Glutamatergic neuron (in vitro differentiated cells): ENCODE results near the gene NR4A3. TPM values are rescaled to one million over a fixed set of nuclear protein-coding genes. Genes with fewer than 3 reads are reported as not detected.
A peak's percentile ranks its signal among the peaks of the same experiment; 100 is the strongest.

Experiments used
- DNase-seq: peaks from one replicate; pipeline ENCODE4 v3.0.0; 2022
- H3K27ac Mint-ChIP-seq: one replicate; pipeline ENCODE4 v1.8.0; 2020; ENCODE audit warnings: mild to moderate bottlenecking, mixed read lengths, inconsistent platforms; ENCODE audit not compliant: unreplicated experiment
- H3K27me3 Mint-ChIP-seq: one replicate; pipeline ENCODE4 v1.8.0; 2020; ENCODE audit warnings: mild to moderate bottlenecking, moderate library complexity, mixed read lengths, inconsistent platforms; ENCODE audit not compliant: unreplicated experiment
- H3K36me3 Mint-ChIP-seq: one replicate; pipeline ENCODE4 v1.8.0; 2020; ENCODE audit warnings: mild to moderate bottlenecking, mixed read lengths, inconsistent platforms; ENCODE audit not compliant: unreplicated experiment
- H3K4me1 Mint-ChIP-seq: one replicate; pipeline ENCODE4 v1.8.0; 2020; ENCODE audit warnings: mild to moderate bottlenecking, low read depth, mixed read lengths, inconsistent platforms; ENCODE audit not compliant: unreplicated experiment
- H3K4me3 Mint-ChIP-seq: one replicate; pipeline ENCODE4 v1.8.0; 2020; ENCODE audit warnings: mild to moderate bottlenecking, mixed read lengths, inconsistent platforms; ENCODE audit not compliant: unreplicated experiment
- H3K9me3 Mint-ChIP-seq: one replicate; pipeline ENCODE4 v1.8.0; 2020; ENCODE audit warnings: mild to moderate bottlenecking, moderate library complexity, mixed read lengths, inconsistent platforms; ENCODE audit not compliant: unreplicated experiment
- total RNA-seq: library from RNA; stranded (reverse); fragmentation: NEBNext Ultra II Directional; extraction: Animal tissue kit (Norgen Biotek cat#: 25700); gene quantifications from one replicate; pipeline ENCODE4 v1.2.1, GENCODE V29; 2021; ENCODE audit not compliant: unreplicated experiment
- TF ChIP-seq, protein P1 (sequence below): fragments of 200-600 bp; sonication (generic); IDR thresholded peaks from one replicate; pipeline ENCODE4 v1.5.0; 2021; ENCODE audit not compliant: partially characterized antibody, unreplicated experiment

The NR4A3 gene
- total RNA-seq, 1 donor from 2014 or later, result 4.1 TPM

DNA sequence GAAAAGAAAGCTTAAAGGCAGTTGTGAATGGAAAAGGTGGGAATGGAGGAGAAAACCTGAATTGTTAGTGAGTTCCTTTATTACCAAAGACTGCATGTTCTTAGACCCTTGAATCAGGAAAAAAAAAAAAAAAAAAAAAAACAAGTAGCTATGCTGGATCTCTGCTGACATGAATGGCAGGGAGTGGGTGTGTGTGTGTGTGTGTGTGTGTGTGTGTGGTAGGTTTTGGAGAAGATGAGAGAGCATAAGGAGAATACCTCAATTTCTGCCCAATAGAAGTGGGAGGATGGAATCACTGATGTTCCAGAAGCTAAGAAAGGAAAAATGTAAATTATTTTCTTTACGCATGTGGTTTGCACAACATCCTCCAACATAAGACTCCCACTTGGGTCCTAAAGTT lies 25.5 kb upstream of the NR4A3 start:
- Mint-ChIP-seq H3K27me3 (no peaks in the 10 kb centered on the region), H3K36me3 (no peaks in the 10 kb centered on the region), H3K4me3 (no peak overlapping the region), H3K4me1 (no peaks in the 10 kb centered on the region), H3K9me3 (no peaks in the 10 kb centered on the region), H3K27ac (no peak overlapping the region)
- DNase-seq, result no peak
- TF ChIP-seq, protein P1, sequence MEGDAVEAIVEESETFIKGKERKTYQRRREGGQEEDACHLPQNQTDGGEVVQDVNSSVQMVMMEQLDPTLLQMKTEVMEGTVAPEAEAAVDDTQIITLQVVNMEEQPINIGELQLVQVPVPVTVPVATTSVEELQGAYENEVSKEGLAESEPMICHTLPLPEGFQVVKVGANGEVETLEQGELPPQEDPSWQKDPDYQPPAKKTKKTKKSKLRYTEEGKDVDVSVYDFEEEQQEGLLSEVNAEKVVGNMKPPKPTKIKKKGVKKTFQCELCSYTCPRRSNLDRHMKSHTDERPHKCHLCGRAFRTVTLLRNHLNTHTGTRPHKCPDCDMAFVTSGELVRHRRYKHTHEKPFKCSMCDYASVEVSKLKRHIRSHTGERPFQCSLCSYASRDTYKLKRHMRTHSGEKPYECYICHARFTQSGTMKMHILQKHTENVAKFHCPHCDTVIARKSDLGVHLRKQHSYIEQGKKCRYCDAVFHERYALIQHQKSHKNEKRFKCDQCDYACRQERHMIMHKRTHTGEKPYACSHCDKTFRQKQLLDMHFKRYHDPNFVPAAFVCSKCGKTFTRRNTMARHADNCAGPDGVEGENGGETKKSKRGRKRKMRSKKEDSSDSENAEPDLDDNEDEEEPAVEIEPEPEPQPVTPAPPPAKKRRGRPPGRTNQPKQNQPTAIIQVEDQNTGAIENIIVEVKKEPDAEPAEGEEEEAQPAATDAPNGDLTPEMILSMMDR, result no peak

- no peaks in the 10 kb centered on the region for H3K4me1 Mint-ChIP-seq
- no peaks in the 10 kb centered on the region for H3K36me3 Mint-ChIP-seq
- TF ChIP-seq, protein P1, result no peak
- no peaks in the 10 kb centered on the region for H3K27me3 Mint-ChIP-seq
- H3K9me3 Mint-ChIP-seq, result no peaks in the 10 kb centered on the region
- no peak for DNase-seq
- no peak overlapping the region for H3K27ac Mint-ChIP-seq
- no peak overlapping the region for H3K4me3 Mint-ChIP-seq
Observed at GRCh38 chr9:99801775-99802174, 19.9 kb upstream of the NR4A3 start.

DNA sequence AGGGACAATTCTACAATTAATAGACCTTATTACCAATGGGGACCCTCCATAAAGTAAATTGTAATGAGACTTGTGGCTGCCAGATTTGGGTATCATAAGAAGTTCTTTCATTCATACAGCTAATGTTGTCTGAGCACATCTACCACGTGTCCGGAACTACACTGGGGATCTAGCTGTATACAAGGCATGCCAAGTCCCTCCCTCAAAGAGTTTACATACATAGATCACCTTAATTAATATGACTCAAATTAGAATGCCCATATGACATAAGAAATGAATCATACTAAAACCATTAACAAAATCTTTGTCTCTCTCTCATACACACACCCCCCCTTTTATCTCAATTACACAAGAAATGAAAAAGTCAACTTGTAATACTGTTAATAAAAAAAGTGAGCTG lies 18.0 kb upstream of the NR4A3 start:
- H3K27ac Mint-ChIP-seq, result no peak overlapping the region
- peaks cover 8% of the 10 kb centered on the region for H3K4me1 Mint-ChIP-seq
- no peaks in the 10 kb centered on the region for H3K9me3 Mint-ChIP-seq
- H3K36me3 Mint-ChIP-seq, result no peaks in the 10 kb centered on the region
- H3K27me3 Mint-ChIP-seq, result peaks cover 2% of the 10 kb centered on the region
- H3K4me3 Mint-ChIP-seq, result no peak overlapping the region
- TF ChIP-seq, protein P1, result no peak
- no peak for DNase-seq

DNA sequence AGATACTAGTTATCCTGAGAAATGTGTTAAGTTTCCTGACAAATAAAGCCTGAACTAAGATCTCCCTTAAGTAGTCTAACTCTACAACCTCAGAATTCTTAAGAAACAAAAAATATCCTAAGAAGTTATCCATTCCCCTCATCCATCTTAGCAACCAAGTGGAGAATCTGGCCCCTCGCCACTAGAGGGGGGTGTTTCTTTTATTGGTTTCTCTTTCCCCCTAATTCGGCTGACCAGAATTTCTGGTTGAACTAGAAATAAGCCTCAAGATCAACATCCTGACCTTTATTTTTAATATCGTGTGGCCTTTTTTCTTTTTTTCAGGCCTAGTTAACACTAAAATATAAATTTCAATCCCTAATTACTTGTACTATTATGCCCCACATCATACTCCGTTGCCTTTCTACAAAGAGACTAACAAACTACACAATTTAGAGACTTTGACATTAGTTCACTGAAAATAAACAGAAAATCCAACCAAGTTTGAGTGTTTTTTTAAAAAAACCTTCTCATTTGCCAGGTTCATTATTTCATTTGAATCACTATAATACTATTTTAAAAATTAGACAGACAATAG lies 14.3 kb upstream of the NR4A3 start:
- DNase-seq, result peak; percentile 64
- Mint-ChIP-seq H3K27me3 (peaks cover 2% of the 10 kb centered on the region), H3K36me3 (no peaks in the 10 kb centered on the region), H3K4me1 (peaks cover 12% of the 10 kb centered on the region), H3K4me3 (no peak overlapping the region), H3K27ac (no peak overlapping the region), H3K9me3 (no peaks in the 10 kb centered on the region)
- TF ChIP-seq, protein P1, result peak; percentile 87

- Mint-ChIP-seq H3K27ac (no peak overlapping the region), H3K9me3 (no peaks in the 10 kb centered on the region), H3K36me3 (no peaks in the 10 kb centered on the region), H3K27me3 (peaks cover 2% of the 10 kb centered on the region), H3K4me1 (peaks cover 12% of the 10 kb centered on the region), H3K4me3 (no peak overlapping the region)
- TF ChIP-seq, protein P1, result no peak
- DNase-seq, result no peak
Observed at GRCh38 chr9:99807956-99808355, 13.7 kb upstream of the NR4A3 start.
